ENCODE measurements around the gene ARID1A. TPM values are rescaled to one million over a fixed set of nuclear protein-coding genes. Genes with fewer than 3 reads are reported as not detected.

ARID1A gene
- total and polyA plus RNA-seq, 9 of the 15 experiments (the other 6 are each of a cell fraction or from before 2014, with no cell fraction given) = 8.3 to 88.3 (median 22.5) TPM

DNA sequence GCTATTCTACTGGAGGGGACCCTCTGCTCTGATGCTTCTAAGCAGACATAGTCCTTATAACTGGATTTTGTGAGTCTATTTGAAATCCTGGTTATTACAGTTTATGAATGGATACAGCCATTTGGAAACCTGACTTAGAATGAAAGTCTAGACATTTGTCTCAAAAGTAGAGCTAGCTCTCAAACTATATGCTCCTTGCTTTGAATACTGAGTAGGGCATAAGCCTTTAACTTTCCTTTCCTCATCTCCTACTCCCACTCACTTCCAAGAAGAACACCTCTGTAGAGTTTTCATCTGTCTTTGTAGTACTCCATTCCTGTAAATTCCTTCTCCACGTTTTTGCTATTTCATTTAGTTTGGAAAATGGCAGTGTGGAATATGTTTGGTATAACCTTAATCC, 9.0 kb upstream of the ARID1A start (continued):
- TF ChIP-seq, protein P1, sequence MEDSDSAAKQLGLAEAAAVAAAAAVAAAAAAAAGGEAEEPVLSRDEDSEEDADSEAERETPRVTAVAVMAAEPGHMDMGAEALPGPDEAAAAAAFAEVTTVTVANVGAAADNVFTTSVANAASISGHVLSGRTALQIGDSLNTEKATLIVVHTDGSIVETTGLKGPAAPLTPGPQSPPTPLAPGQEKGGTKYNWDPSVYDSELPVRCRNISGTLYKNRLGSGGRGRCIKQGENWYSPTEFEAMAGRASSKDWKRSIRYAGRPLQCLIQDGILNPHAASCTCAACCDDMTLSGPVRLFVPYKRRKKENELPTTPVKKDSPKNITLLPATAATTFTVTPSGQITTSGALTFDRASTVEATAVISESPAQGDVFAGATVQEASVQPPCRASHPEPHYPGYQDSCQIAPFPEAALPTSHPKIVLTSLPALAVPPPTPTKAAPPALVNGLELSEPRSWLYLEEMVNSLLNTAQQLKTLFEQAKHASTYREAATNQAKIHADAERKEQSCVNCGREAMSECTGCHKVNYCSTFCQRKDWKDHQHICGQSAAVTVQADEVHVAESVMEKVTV (CRISPR knock-in tag; IDR thresholded peaks at IDR 0.05) = no peak
- TF ChIP-seq HIVEP1 (CRISPR knock-in tag; IDR thresholded peaks at IDR 0.05) (no peak), ZNF785 (CRISPR knock-in tag; IDR thresholded peaks at IDR 0.05) (no peak), ZNF311 (CRISPR knock-in tag; IDR thresholded peaks at IDR 0.05) (no peak), NR3C1 (CRISPR knock-in tag; IDR thresholded peaks at IDR 0.05) (no peak), ETV1 (tag; conservative IDR thresholded peaks at IDR 0.05; ENCODE audit: low read depth) (no peak; the same call in 1 of the 2 replicates), RBM39 (optimal IDR thresholded peaks at IDR 0.05; ENCODE audit: low read depth, low read length) (no peak), HNRNPK (IDR thresholded peaks at IDR 0.05; ENCODE audit: low read depth, low read length, poor library complexity, severe bottlenecking) (no peak), NFXL1 (CRISPR knock-in tag; IDR thresholded peaks at IDR 0.05) (0 out of 2 replicates have a peak, but pooled peaks have one; percentile 47), MYC (IDR thresholded peaks at IDR 0.05; ENCODE audit: low read depth, low read length) (no peak), MYC (CRISPR knock-in tag; IDR thresholded peaks at IDR 0.05; ENCODE audit: borderline replicate concordance, low read depth) (no peak), SRSF1 (IDR thresholded peaks at IDR 0.05; ENCODE audit: low read depth, low read length) (no peak), STAG1 (CRISPR knock-in tag; IDR thresholded peaks at IDR 0.05; ENCODE audit: borderline replicate concordance) (no peak), NFRKB (IDR thresholded peaks at IDR 0.05; ENCODE audit: low read depth) (peak; percentile 75), PRPF4 (IDR thresholded peaks at IDR 0.05; ENCODE audit: insufficient read depth, low read depth, low read length, poor library complexity, severe bottlenecking) (no peak), SMAD3 (CRISPR knock-in tag; conservative IDR thresholded peaks at IDR 0.05) (0 out of 2 replicates have a peak, but pooled peaks have one; percentile 10), ZNF41 (CRISPR knock-in tag; conservative IDR thresholded peaks at IDR 0.05) (no peak), MTA3 (IDR thresholded peaks at IDR 0.05; ENCODE audit: borderline replicate concordance) (no peak), TSC22D4 (tag; IDR thresholded peaks at IDR 0.05) (no peak)
- TF ChIP-seq, protein P2, sequence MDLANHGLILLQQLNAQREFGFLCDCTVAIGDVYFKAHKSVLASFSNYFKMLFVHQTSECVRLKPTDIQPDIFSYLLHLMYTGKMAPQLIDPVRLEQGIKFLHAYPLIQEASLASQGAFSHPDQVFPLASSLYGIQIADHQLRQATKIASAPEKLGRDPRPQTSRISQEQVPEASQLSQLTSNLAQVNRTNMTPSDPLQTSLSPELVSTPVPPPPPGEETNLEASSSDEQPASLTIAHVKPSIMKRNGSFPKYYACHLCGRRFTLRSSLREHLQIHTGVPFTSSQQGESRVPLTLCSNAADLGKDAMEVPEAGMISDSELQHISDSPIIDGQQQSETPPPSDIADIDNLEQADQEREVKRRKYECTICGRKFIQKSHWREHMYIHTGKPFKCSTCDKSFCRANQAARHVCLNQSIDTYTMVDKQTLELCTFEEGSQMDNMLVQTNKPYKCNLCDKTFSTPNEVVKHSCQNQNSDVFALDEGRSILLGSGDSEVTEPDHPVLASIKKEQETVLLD (IDR thresholded peaks at IDR 0.05) = no peak
- TF ChIP-seq, protein P3, sequence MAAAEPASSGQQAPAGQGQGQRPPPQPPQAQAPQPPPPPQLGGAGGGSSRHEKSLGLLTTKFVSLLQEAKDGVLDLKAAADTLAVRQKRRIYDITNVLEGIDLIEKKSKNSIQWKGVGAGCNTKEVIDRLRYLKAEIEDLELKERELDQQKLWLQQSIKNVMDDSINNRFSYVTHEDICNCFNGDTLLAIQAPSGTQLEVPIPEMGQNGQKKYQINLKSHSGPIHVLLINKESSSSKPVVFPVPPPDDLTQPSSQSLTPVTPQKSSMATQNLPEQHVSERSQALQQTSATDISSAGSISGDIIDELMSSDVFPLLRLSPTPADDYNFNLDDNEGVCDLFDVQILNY (CRISPR knock-in tag; IDR thresholded peaks at IDR 0.05) = no peak
- TF ChIP-seq, protein P4, sequence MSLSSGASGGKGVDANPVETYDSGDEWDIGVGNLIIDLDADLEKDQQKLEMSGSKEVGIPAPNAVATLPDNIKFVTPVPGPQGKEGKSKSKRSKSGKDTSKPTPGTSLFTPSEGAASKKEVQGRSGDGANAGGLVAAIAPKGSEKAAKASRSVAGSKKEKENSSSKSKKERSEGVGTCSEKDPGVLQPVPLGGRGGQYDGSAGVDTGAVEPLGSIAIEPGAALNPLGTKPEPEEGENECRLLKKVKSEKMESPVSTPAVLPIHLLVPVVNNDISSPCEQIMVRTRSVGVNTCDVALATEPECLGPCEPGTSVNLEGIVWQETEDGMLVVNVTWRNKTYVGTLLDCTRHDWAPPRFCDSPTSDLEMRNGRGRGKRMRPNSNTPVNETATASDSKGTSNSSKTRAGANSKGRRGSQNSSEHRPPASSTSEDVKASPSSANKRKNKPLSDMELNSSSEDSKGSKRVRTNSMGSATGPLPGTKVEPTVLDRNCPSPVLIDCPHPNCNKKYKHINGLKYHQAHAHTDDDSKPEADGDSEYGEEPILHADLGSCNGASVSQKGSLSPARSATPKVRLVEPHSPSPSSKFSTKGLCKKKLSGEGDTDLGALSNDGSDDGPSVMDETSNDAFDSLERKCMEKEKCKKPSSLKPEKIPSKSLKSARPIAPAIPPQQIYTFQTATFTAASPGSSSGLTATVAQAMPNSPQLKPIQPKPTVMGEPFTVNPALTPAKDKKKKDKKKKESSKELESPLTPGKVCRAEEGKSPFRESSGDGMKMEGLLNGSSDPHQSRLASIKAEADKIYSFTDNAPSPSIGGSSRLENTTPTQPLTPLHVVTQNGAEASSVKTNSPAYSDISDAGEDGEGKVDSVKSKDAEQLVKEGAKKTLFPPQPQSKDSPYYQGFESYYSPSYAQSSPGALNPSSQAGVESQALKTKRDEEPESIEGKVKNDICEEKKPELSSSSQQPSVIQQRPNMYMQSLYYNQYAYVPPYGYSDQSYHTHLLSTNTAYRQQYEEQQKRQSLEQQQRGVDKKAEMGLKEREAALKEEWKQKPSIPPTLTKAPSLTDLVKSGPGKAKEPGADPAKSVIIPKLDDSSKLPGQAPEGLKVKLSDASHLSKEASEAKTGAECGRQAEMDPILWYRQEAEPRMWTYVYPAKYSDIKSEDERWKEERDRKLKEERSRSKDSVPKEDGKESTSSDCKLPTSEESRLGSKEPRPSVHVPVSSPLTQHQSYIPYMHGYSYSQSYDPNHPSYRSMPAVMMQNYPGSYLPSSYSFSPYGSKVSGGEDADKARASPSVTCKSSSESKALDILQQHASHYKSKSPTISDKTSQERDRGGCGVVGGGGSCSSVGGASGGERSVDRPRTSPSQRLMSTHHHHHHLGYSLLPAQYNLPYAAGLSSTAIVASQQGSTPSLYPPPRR (CRISPR knock-in tag; IDR thresholded peaks at IDR 0.05; ENCODE audit: borderline replicate concordance) = no peak

Data from K562 (cell line).